GM18858 (cell line): ENCODE measurements around the gene CDC42BPB.

Experiments used
- ATAC-seq: cut with Tn5 transposase; IDR thresholded peaks from one replicate; pipeline ENCODE4 v1.9.1; 2021; ENCODE audit not compliant: unreplicated experiment

CDC42BPB gene

DNA sequence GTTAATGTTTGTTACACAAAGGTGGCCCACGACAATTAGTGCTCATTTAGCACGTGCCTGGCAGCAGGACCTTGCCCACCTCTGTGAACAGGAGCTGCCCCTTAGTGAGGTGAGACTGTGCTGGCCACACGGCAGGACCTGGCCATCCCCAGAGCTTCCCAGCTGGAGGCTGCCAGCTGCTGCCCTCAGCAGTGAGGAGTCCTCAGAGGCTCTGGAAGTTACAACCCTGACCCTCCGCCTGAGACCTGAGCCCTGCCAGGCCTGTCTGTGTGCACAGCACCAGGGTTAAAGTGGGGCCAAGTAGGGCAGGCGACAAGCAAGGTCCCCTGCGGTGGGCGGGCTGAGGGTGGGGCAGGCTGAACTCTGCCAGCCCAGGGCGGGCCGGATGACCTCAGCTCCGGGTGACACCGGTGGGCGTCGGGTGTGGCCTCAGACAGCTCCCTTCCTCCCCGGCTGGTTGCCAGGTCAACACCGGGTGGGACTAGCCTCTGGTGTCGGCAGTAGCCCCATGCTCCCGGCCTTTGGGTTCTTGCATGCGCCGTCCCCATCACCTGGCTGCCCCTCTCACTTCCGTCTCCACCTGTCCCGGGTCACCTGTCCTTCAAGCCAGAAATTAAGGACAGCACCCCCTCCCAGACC, 17.5 kb upstream of the CDC42BPB start:
- ATAC-seq: no peak

DNA sequence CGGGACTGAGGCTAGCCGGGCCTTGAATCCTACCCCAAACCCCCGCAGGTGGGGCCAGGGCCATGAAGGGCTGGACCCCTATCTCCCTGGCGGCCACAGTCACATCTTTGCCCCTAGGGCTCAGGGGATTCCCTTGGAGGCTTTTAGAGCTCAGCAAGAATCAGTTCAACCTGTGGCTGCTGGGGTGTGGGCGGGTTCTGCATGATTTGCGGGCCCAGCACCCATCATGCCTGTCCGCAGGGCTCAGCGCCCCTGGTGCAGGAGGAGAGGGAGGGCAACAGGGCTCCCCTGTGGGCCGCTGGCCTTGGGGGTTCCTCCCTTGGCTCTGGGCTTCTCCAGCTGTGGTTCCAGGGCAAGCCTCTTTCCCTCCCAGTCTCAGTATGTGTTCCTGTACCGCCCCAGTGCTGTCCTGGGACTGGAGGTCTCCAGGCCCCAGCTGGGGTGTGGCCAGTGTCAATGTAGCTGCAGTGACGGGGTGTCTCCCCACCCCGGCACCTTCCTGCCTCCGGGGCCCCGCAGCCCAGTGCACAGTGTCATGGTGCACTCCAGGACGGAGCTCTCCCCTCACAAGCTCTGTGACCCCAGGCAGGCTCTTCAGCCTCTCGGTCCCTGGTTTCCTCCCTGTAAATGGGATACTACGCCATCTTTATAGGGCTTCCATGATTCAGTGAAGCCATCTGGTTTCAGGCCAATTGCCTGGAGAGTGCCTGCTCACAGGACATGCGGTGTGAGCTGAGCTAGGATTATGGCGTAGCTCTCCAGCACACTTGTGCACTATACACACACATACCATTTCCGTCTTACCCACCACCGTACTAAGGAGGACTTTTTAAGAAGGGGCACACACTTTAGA, 16.8 kb upstream of the CDC42BPB start:
- no peak for ATAC-seq

DNA sequence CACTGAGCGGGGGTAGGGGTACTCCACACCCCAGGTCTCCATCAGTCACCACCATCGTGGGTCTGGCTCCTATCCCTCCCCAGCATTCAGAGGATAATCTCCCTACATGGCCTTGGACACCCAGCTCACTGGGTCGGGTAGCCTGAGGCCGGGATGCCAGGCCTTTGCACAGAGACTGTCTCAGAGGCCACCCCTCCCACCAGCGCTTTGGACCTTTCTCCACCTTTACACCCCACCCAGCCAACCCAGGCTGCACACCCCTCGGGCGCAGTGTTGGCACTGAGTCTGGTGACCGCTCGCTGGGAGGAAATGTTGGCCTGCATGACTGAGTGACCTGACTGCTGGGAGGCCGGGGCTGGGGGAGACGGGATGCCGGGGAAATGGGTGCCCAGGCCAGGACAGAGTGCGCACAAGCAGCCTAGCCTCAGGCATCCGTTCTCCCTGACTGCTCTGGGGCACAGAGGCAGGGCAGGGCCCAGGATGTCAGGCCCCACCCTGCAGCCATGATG, 16.1 kb upstream of the CDC42BPB start:
- ATAC-seq: no peak

DNA sequence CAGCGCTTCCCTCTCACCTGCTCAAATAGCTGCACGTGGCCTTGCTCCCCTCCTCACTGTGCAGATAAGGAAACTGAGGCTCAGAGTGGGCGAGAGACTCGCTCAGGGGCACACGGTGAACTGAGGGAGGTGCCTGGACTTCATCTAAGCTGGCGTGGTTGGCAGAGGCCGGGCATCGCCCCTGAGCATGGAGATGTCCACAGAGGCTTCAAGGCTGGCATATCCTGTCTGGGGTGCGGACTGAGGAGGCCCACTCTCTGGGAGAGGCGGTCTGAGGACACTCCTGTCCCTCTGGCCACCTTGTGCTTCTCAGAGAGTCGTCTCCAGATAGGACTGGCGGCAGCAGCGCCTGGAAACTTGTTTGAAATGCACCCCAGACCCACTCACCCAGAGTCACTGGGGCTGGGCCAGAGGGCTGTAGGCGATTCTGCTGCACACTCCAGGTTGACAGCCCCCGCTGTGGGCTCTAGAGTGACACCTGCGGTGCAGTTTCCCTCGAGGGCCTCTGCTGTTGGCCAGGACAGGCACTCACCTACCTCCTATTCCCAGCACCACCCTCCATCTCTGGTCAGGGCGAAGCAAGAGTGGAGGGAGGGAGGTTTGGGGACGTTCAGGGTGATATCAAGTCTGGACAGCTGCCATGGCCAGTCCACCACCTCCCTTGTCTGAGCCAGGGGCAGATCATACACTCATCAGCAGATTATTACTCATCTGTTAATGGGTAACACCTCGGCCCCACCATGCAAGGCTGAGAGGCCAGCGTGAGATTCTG, 15.4 kb upstream of the CDC42BPB start:
- ATAC-seq: no peak

DNA sequence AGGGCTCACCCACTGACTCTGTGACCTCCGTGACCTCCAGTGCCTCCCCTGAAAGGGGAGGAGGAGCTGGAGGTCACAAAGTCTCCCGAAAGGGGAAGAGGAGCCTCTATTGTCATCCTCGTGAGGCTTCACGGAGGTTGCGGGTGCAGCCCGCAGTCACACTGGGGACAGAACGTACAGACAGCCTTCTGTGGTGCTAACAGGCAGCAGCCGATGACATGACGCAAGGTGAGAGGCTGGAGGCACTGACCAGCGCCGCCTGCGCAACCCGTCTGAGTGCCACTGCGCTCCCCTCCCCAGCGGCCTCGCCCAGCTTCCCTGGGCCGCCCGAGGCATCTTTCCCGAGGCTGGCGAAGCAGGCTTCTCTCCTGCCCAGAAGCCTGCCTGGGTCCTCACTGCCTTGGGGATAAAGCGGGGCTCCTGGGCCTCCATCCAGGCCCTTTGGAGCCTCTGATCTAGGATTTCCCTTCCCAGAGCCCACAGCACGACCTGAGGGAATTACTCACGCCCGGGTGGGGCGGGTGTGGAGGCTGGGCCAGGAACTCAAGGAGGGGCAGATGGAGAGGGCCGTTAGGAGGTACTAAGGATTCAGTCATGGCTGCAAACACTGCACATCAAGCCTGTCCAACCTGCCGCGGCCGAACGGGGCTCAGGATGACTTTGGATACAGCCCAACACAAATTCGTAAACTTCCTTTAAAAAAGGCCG, 14.3 kb upstream of the CDC42BPB start:
- ATAC-seq: no peak

DNA sequence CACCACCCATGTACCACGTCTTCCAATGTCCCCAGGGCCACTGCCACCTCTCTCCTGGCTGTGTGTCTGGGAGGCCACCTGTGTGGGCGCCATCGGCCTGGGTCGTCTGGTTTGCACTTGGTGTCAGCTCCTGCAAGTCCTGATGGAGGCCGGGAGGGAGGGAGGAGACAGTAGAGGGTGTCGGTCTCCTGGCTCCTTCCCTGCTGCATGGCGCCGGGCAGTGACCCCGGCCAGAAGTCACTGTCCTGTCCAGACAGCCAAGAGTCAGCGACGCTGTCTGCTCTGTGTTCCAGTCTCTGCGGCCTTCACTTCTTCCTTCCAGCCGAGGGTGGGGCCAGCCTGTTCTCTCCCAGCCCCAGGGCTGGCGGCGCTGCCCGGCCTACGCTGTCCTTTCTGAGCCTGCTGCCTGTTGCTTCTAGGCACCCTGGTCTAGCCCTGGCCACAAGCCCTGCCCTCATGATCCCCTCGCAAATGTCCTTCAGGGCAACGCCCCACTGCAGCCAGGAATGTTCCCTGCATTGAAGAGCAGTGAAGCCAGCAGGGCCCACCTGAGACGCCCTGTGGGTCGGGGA, 13.7 kb upstream of the CDC42BPB start:
- ATAC-seq: no peak

DNA sequence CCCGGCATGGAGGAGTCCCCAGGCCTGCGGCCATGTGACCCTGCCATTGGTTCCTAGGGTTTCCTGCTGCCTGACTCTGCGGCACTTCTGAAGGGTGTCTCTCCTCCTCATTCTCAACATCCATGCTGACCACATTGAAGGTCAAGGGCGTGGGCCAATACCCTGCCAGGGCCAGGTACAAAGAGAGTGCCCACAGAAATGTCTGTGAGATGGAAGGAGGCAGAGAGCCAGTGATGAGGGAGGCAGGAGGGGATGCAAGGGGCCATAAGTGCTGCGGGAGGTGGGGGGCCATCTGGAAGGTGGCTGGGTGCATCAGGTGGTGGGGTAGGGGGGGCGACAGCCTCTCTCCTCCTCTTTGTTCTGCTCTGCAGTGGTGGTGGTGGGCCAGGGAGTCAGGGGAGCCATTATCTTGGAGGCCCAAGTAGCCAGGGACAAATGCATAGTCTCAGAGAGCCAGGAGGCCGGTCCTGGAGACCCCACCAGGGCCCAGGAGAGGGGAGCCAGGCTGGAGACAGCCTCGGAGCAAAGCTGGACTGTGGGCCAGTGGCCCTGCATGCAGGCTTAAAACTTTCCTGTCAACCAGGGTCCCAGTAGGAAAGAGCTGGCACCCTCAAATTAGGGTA, 13.0 kb upstream of the CDC42BPB start:
- no peak for ATAC-seq

DNA sequence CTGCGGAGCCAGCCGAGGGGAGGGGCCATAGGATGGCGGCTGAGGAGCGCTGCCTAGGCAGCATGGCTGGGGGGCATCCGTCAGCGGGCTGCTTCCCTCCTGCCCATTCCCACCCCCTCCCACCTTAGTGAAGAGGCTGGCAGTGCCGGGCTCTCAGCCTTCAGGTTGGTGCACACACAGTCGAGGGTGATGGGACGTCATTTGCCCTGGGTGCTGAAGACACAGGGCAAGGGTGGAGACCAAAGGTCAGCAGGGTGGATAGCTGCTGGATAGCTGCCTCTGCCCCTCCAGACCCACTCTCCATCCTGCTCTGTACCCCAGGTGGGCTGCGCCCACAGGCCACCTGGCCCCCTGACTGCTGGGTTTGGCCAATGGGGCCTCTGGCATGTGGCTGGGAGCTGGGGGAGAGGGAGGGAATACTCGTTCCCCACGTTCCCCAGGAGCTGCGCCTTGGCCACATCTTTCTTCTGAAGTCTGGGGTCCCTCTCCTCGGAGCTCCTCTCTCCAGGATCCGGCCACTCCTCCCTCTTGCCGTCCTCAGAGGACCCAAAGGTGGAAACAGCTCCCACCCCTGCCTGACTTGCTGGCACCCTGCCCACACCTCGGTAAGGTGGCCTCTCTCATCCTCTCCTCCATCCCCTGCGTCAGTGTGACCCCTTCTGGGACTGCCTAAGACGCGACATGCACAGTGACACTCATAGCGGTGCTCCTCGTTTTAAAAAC, 11.2 kb upstream of the CDC42BPB start:
- no peak for ATAC-seq

DNA sequence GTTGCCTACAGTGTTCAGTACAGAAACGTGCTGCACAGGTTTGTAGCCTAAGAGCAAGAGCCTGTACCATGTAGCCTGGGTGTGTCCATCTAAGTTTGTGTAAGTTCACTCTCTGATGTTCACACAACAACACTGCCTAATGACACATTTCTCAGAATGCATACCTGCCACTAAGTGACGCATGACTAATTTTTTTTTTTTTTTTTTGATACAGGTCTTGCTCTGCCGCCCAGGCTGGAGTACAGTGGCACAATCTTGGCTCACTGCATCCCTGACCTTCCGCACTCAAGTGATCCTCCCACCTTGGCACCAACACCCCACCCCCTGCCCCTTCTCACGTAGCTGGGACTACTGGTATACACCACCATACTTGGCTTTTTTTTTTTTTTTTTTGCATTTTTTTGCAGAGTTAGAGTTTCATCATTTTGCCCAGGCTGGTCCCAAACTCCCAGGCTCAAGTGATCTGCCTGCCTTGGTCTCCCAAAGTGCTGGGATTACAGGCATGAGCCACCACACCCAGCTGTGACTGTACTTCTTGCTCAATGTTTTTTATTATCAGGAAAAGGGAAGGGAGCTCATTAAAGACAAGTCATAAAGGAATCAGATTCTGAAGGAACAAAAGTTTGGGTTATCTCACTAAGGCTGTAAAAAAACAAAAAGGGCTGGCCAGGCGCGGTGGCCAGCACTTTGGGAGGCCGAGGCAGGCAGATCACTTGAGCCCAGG, 10.0 kb upstream of the CDC42BPB start:
- no peak for ATAC-seq

DNA sequence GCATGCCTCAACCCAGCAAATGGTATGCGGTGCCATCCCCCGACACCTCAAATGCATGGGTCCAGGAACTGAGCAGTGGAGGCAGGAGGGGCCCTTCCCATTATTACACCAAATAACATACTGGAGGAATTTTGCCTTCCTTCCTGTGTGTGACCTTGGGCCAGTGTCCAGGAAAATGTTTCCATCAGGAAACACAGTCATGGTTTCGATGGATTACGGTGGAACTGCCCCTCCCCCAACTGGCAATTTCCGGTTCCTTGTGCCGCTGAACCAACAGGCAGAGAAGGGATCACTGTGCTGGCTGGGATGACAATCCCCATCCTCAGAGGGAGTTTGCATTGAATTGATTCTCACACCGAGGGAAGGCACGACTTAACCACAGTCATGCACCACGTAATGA, 9.1 kb upstream of the CDC42BPB start:
- ATAC-seq: no peak

DNA sequence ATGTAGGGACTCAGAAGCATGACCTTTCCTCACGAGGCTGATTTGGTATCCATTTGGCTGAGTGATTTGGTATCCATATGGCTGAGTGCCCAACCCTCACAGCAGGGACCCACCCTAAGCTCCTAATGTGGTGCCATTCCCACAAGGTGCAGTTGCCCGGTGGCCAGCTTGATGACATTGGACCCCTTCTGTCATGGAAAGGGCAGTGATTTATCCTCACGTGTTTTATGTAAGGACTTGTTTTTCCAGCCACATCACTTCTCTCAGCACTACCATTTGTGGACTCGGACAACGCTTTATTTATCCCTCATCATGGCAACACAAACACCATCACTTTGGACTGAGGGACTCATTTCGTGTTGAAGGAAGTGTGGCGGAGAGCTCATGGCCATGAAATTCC, 8.5 kb upstream of the CDC42BPB start:
- no peak for ATAC-seq

DNA sequence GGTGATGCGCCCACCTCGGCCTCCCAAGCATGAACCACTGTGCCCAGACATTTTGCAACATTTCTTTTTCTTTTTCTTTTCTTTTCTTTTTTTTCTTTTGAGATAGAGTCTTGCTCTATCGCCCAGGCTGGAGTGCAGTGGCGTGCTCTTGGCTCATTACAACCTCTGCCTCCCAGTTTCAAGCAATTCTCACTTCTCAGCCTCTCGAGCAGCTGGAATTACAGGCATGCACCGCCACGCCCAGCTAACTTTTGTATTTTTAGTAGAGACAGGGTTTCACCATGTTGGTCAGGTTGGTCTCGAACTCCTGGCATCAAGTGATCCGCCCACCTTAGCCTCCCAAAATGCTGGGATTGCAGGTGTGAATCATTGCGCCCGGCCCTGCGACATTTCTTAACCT, 7.6 kb upstream of the CDC42BPB start:
- no peak for ATAC-seq

DNA sequence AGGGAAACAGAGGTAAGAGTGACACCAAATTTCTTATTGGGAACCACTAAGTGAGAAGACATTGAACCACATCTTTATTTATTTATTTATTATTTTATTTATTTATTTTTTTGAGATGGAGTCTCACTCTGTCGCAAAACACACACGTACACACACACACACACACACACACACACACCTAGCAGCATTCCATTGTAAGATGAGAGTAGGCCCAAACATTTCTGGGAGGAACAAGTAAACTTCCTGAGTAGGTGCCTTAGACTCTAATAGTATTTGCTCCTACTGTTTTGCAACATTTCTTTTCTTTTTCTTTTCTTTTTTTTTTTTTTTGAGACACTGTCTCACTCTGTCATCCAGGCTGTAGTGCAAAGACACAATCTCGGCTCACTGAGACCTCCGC, 7.1 kb upstream of the CDC42BPB start:
- ATAC-seq: no peak

DNA sequence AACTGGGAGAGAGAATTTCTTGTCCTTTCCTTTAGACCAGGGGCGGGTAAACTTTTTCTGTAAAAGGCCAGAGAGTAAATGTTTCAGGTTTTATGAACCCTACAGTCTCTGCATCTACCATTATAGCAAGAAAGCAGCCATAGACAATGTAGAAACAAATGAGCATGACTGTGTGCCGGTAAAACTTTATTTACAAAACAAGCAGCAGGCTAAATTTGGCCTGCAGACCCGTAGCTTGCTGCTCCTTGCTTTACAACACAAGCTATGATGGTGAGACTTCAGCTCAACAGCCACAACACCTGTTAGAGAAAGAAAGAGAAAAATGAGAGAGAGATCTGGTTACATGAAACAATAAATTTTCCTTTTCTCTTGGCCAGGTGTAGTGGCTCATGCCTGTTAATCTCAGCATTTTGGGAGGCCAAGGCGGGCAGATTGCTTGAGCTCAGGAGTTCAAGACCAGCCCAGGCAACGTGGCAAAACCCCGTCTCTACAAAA, 4.2 kb upstream of the CDC42BPB start:
- no peak for ATAC-seq

DNA sequence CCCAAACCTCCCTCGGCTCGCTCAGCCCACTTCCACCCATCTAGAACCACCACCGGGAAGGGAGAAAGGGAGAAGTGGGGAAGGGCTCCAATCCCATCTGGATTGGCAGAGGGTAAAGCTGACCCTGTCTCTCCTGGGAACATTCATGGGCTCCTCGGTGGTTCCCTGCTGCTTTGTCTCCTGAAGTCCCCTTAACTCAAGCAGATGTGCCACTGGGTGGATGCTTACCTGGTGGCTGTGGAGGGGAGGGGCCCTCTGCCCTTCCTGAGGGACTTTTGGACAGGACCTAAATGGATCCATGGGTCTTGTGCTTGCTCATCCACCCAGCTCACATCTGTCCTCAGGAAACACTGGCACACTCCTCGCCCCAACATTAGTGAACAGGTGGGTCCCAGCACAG, 2.2 kb upstream of the CDC42BPB start:
- no peak for ATAC-seq

DNA sequence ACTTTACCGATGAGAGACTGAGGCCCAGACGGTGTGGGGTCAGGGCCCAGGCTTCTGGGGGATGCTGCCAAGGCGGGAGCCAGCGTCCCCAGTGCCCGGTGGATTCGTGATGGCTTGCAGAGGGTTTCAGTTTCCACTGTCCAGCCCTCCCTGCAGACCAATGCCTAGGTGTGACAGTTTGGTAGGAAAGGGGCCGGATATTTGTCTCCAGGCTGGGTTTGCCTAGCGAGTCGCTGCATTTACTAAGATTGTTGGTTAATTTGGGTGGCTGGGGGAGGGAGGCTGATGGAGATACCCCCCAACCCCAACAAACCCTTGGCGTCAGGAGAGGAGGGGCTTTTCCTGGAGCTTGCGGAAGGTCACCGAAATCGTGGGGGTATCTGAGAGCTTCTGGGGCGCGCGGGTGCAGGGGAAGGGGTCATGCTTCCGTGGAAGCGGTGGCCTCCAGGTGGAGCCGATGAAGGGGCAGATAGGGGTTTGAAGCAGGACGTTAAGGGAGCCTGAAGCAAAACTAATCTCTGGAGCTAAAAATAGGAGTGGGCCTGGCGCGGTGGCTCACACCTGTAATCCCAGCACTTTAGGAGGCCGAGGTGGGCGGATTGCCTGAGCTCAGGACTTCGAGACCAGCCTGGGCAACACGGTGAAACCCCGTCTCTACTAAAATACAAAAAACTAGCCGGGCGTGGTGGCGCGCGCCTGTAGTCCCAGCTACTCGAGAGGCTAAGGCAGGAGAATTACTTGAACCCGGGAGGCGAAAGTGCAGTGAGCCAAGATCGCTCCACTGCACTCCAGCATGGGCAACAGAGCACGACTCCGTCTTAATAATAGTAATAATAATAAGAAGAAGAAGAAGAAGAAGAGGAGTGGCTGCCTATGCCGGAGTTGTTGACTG, 1.1 kb upstream of the CDC42BPB start:
- no peak for ATAC-seq

DNA sequence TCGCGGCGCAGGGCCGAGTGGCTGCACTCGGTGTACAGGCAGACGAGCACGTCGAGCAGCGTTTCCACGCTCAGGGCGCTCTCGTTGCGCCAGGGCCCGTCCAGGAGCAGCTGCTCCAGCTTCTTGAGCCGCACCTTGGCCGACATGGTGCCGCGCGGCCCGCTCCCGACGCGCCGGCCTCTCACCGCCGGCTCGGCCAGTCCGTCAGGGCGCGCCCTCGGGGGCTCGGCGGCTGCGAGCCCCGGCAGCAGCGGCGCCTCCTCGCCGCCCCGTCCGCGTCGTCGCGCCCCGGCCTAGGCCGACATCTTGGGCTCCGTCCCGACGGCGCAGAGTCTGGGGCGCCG, 349 bp downstream of the CDC42BPB start:
- peak; percentile 27 for ATAC-seq
